SW480 (cell line): ENCODE measurements around the gene LPIN2.
"Not testable (repeated sequence)": the region's sequence is repeated elsewhere in the genome, so short reads cannot be mapped to it uniquely, and the experiment has no call there.

Experiments
- DNase-seq: peaks from one replicate; pipeline ENCODE4 v3.0.0-alpha.2; 2016; ENCODE audit warnings: low spot score

The LPIN2 gene

DNA sequence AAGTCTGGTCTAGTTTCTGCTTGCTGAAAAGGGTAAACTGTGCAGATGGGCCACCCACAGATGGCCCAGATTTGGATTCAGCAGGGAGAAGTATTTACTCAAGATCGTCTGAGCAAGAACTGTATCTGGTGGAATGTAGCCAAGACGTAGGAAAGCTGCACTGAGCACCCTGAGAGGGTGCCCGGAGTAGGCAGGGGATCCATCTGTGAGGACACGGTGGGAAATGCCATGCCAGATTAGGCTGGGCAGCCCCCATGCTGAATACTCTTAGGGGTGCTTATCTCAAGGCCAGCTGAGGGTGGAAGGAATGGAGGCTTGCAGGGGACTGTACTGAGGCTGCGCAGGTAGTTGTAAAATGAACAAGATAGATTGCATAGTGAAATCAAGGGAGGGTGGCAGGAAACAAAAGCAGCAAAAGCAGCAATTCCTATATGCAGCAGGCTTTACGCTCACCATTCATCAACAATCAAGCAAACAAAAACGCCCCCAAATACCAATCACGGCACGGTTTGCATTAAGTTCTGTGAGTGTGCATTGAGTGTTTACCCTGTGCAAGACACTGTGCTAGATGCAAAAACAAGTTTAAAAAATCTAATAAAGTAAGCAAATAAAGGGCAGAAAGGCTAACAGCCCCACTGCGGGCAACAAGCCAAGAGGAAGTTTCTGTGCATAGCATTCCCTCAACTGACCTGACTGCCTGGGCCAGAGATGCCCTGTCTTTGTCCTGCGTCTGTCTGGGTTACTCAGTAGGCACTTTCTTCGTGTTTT lies 32.2 kb upstream of the LPIN2 start:
- no peak for DNase-seq

DNA sequence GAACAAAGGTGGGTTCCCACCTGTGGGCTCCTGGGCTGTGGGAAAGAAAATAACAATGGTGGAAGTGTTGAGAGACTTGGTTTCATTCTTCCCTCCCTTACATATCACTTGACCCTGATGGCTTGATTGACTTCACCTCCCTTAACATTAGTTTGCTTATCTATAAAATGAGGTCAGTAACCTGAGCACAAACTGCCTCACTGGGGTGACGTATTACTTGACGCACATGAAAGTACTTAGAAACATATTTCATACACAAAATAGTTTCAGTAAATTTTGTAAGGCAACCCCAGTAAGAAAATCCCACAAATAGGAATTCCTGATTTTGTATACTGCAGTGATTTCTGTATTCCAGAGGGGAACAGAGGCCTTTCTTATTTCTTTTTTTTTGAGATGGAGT lies 29.4 kb upstream of the LPIN2 start:
- DNase-seq, result no peak

DNA sequence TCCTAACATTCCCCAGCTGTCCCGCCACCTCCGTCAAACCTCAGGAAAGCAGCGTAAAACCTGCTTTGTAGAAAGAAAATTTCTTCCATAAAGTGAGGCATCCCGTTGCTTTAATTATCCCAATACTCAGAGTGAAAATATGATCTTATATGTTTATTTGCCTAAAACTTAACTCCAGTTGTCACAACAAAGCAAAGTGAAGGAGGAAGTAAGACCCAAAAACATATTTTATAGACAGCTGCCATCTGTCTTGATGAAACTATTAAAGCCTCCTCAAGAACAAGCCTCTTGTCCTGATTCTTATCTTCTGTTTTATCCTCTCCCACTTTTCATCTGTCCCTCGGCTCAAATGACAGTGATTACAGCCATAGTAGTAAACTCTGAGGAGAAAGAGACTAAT lies 28.9 kb upstream of the LPIN2 start:
- no peak for DNase-seq

- no peak for DNase-seq
These were observed 27.9 kb upstream of the LPIN2 start for GRCh38 chr18:3040881-3041280.

DNA sequence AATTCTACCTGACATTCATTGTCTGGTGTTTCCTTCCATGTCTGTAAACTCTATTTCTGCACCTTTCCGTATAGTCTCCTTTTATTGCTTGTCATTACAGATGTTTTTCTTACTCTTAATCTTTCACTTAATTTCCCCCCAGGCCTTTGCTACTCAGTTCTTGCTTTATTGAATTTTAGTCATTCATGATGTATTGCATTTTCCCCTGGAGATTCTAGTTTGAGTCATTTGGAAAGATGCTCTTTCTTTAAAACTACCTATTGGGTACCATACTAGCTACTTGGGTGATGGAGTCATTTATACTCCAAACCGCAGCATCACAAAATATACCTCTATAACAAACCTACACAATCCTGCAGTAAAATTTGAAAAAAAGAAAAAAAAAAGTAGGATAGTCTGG lies 27.2 kb upstream of the LPIN2 start:
- no peak for DNase-seq

DNA sequence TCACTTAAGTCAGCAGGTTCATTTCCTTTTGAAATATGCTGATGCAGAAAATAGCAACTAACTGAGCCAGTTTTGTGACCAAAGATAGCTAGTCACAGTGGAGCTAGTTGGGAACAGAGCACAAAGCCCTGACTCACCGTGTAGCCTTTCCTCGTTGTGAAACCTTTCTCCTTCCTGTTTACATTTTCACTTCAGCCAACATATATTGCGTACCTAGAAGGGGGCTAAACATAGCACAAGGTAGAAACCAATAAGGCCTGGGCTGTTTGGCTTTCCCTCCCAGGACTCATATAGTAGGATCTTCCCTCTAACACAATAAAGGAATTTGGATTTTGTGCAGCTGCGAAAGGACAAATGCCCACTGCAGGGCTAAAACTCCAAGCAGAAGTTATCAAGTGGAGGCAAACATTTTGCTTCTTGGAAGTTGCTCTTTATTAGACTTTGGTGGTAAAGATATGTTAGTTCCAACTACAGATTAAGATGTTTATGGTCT lies 24.5 kb upstream of the LPIN2 start:
- peak; percentile 49 for DNase-seq

GRCh38 chr18:3036108-3036507 lies 23.2 kb upstream of the LPIN2 start:
- no peak for DNase-seq

DNA sequence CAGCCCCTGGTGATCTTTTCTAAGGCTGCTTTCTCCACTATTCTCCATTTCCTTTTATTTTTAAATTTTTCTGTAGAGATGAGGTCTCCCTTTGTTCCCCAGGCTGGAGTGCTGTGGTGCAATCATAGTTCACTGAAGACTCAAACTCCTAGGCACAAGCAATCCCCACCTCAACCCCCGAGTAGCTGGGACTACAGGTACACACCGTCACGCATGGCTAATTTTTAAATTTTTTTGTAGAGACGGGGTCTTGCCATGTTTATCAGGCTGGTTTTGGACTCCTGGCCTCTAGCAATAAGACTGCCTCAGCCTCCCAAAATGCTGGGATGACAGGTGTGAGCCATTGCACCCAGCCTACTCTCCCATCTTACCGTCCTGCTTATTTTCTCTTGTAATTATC lies 22.7 kb upstream of the LPIN2 start:
- DNase-seq, result no peak

- DNase-seq, result no peak
These were observed 19.8 kb upstream of the LPIN2 start for GRCh38 chr18:3032721-3033120.

DNA sequence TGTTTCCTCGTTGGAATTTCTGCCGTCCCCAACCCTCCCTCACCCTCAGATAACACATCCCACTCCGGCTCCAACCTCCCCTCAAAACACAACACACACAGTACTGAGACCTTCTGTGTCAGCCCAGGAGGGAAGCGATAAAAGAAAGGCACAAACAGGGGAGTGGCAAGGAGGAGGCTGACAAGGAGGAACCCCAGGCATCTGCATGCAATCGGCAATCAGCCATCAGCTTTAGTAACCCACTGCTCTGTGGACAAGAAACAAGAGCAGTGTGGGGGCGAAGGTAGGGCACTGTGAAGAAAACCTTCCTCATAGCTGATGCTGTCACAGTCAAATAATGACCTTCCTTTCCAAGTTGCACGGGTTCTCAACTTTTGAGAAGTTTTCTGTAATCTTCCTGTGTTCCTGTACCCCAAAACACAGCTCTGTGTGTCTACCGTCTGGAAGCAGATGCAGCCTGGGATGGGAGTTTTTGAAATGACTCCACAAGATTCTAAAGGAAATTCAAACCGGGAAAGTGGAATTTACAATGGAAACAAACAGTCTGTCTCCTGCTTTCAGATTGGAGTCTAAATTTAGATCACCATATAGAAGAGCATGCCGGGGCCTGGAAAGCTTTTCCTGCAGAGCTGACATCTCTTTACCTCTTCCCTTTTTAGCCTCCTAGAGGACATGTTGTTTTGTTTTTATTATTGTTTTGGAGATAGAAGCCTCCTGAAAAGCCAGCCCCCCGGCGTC lies 16.4 kb upstream of the LPIN2 start:
- DNase-seq, result no peak

- DNase-seq, result not testable (repeated sequence)
These were observed 15.2 kb upstream of the LPIN2 start for GRCh38 chr18:3028115-3028514.

DNA sequence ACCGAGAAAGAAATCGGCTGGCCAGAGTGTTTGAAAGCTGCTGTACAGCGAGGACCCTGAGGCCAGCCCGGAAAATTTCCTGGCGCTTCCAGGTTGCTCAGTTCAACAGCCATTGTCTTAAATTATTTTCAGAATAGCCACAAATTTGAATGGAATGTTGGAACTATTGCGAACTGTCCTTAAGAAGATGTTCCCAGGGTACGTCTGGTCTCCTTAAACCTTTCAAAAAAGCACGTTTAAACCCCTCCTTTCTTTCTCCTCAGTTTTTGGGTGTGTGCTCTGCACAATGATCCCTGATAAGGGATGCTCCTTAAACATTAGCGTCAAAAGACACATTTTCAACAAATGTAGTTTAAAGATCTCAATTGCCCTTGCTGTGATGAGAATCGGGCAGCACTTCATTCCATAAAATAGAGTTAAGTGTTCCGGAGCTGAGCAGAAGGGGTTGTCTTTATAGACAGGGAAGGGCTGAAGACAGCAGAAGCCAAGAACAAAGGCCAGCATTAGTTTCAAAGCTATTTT lies 14.5 kb upstream of the LPIN2 start:
- DNase-seq, result no peak

DNA sequence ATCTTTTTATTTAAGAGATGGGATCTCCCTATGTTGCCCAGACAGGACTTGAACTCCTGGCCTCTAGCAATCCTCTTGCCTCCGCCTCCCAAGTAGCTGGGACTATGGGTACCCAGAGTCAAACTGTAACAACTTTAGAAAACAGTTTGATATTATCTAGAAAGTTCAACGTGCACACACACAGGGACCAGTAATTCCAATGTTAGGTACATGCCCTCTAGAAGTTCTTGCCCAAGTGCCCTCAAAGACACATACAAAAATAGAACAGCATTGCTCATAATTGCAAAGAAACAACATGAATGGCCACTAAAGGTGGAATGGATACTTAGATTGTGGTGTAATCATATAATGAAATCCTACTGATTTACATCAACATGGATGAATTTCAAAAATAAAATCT lies 12.6 kb upstream of the LPIN2 start:
- no peak for DNase-seq

- DNase-seq, result not testable (repeated sequence)
These were observed 10.7 kb upstream of the LPIN2 start for GRCh38 chr18:3023603-3024002.

DNA sequence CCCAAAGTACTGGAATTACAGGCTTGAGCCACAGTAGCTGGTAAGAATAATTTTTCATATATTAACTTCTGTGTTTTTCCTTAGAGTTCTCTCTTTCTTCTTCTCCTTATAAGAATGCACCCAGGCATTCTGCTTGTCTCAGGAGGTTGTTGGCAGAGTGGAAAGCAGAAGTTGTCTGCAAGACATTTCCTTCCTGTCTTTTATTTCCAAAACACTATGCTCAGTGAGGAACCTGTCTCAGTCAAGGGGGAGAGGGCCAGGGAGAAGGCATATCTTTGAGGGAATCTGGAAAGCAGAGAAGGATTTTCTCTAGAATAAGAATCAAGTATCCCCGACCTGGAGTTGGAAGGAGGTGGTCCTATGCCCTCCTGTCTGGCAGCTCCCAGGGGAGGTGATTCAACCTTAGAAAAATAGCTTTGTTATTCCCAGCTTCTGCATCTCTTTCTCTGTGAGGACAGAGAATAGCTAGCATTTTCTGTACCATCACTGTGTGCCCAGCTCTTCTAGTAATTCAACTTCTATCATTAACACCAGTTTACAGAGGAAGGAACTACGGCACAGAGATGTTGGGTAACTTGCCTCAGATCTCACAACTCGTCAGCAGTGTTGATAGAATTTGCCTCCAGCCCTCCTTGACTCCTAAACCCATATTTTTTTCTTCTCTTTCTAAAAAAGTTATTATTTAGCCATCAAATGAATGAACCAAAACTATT lies 3.8 kb upstream of the LPIN2 start:
- DNase-seq, result no peak

DNA sequence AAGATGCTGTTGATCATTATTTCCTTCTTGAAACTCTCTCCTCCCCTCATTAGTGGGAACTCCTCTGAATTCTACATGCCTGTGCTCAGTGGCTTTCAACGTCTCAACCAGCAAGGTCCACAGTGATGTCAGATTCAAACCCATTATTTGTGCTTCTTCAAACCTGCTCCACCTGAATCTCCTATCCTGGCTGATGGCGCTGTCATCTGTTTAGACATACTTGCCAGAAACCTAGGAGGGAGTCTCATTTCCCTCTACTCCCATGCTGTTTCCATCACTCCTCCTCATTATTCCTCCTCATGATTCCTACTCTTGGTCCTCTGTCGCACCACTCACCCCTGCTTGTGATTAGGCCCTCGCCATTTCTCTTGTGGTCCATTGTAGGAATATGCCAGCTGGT lies 2.9 kb upstream of the LPIN2 start:
- no peak for DNase-seq

DNA sequence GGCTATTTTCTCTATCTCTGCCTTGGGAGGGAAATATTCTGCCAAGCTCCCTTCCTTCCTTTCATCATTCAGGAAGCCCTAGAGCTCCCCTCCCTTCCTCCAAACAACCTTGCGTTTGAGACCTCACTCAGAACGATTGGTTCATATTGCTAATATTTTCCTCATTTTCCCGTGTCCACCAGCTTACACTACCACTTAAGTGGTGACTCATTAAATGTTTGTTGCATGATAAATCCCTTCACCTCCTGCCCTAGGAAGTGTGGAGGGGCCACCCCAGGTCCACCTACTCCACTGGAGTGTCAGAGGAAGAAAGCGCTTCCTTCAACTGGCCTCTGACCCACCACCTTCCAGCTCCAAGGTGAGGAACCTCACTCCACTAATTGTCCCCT lies 2.3 kb upstream of the LPIN2 start:
- DNase-seq, result peak; percentile 77

- no peak for DNase-seq
These were observed 1.7 kb upstream of the LPIN2 start for GRCh38 chr18:3014503-3015203.

DNA sequence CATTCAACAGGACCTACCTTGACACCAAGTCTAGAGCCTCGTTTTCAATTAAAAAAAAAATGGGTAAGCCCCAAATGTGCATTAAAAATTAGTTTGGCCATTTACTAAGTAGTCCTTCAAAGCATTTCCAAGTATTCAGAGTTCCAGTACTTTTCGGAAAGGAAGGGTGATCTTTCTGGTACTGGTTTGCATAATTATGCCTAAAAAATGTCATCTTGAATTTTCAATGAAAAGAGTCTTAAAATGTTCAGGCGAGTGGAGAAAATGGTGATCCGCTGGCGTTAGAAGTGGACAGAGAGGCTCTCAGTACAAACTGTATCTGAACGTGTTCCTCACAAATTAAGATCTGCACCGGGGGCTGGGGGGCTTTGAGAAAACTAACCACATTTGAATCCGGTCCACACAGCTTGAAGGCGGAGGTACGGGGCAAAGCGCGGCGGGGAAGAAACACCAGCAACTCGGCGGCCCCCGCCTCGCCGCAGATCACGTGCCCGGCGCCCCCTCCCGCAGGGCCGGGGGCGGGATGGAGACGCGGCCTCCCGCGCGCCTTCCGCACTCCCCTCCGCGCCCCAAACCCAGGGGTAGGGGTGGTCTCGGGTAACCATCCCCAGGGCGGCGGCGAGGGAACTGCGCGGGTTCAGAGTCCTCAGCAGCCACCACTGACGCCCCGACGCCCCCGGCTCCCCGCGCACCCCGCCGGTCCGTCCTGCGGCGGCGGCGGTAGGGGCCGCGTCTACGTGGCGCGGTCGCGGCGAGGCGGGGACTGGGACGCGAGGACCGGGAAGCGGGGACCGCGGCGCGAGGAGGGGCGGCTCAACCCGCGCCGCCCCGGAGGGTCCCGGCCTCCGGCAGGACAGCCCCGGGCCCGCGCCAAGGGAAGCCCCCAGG lies 564 bp downstream of the LPIN2 start:
- DNase-seq, result no peak

- DNase-seq, result no peak
These were observed 2.9 kb downstream of the LPIN2 start for GRCh38 chr18:3010086-3010485.

DNA sequence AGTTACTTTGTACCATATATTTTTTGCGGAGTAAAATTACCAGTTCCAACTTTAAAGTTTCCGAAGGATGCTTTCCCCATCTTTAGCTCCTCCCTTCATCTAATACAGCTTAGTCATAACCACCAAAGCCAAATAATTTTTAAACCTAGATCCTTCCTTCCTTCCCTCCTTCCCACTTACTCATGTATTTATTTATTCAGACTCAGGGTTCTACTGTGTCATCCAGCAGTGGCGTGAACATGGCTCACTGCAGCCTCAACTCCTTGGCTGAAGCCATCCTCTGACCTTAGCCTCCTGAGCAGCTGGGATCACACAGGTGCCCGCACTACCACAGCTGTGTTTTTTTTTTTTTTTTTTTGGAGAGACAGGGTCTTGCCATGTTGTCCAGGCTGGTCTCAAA lies 4.4 kb downstream of the LPIN2 start:
- DNase-seq, result no peak
